Panc1 (cell line): ENCODE data around the gene MRPL38. TPM values are rescaled to one million over a fixed set of nuclear protein-coding genes. Genes with fewer than 3 reads are reported as not detected.

ENCODE experiments used
- ATAC-seq: fragments of 200-7000 bp; cut with Tn5 transposase; 2 replicates; pipeline ENCODE4 v1.9.1; 2020; ENCODE audit warnings: mild to moderate bottlenecking, moderate library complexity
- BruUV-seq: library from RNA; stranded (reverse); fragments of 400-500 nt; replicated peaks from 2 replicates; lab custom pipeline; 2021; lab: Mats Ljungman, UMichigan
- CTCF ChIA-PET: fragments of 300-600 bp; sonication (Branson Sonifier 250); formaldehyde crosslinking; loops from one replicate; lab custom pipeline; 2022; ENCODE audit warnings: antibody characterized with exemption; lab: Charles Lee
- POLR2A ChIA-PET: fragments of 300-600 bp; sonication (Branson Sonifier 250); formaldehyde crosslinking; loops from one replicate; lab custom pipeline; 2022; ENCODE audit warnings: antibody characterized with exemption; lab: Charles Lee
- DNase-seq: peaks from one replicate; pipeline ENCODE4 v3.0.0-alpha.2; 2010; ENCODE audit warnings: low read depth, low spot score
- H3K27ac ChIP-seq: 2 replicates; pipeline ENCODE4 v1.5.1; 2011; ENCODE audit warnings: mild to moderate bottlenecking, low read length, inconsistent platforms
- H3K27me3 ChIP-seq: fragments of 200-500 bp; sonication (Bioruptor generic); 2 replicates; pipeline ENCODE4 v1.6.0; 2014; ENCODE audit warnings: low read length, inconsistent platforms; ENCODE audit not compliant: control insufficient read depth, insufficient read depth
- H3K36me3 ChIP-seq: fragments of 200-500 bp; sonication (Bioruptor generic); 2 replicates; pipeline ENCODE4 v1.5.1; 2014; ENCODE audit warnings: inconsistent platforms, mild to moderate bottlenecking, low read length, moderate library complexity; ENCODE audit not compliant: control insufficient read depth, insufficient read depth
- H3K4me1 ChIP-seq: 2 replicates; pipeline ENCODE4 v1.5.1; 2011; ENCODE audit warnings: inconsistent platforms, mild to moderate bottlenecking, low read length, moderate library complexity; ENCODE audit not compliant: control insufficient read depth, insufficient read depth
- H3K4me3 ChIP-seq, 2 experiments: 2 replicates each; pipeline ENCODE4 v1.5.1; 2011 to 2012; ENCODE audit warnings: low read depth in 2 of 2, low read length in 2 of 2, mild to moderate bottlenecking in 2 of 2, inconsistent platforms in 1 of 2, moderate library complexity in 1 of 2
- H3K9me3 ChIP-seq: fragments of 200-500 bp; sonication (Bioruptor generic); 2 replicates; pipeline ENCODE4 v1.5.1; 2014; ENCODE audit warnings: low read depth, mild to moderate bottlenecking, inconsistent platforms, low read length, moderate library complexity; ENCODE audit not compliant: control insufficient read depth, insufficient read depth
- CTCF ChIP-seq: fragments of 450-650 bp; IDR thresholded peaks from 2 replicates; pipeline ENCODE4 v1.5.1; 2017; ENCODE audit warnings: mild to moderate bottlenecking
- POLR2AphosphoS5 ChIP-seq: IDR thresholded peaks from 2 replicates; pipeline ENCODE4 v1.6.1; 2012; ENCODE audit warnings: mild to moderate bottlenecking, low read depth, low read length, moderate library complexity
- REST ChIP-seq, 2 experiments: IDR thresholded peaks; 2 replicates each; pipeline ENCODE4 v1.6.1; 2011 to 2012; ENCODE audit warnings: low read depth in 2 of 2, control low read depth in 1 of 2, low read length in 1 of 2, mild to moderate bottlenecking in 1 of 2, moderate library complexity in 1 of 2; ENCODE audit not compliant: insufficient read depth in 1 of 2
- SIN3A ChIP-seq: IDR thresholded peaks from 2 replicates; pipeline ENCODE4 v1.6.1; 2012; ENCODE audit warnings: low read depth, mild to moderate bottlenecking, low read length, moderate library complexity, borderline replicate concordance; ENCODE audit not compliant: insufficient read depth
- TCF7L2 ChIP-seq: IDR thresholded peaks from 2 replicates; pipeline ENCODE4 v1.6.1; 2011; ENCODE audit warnings: mild to moderate bottlenecking, low read depth, low read length, inconsistent platforms
- in situ Hi-C: cut with HindIII; loops from 2 replicates; pipeline ENCODE4 v1.10.0; 2016; ENCODE audit warnings: low sequenced_read_pairs, low pct_unique_long_range_greater_than_20kb
- intact Hi-C: fragments of 100-400 bp; cut with micrococcal nuclease; formaldehyde crosslinking; loops from one replicate; pipeline ENCODE4 v1.10.0; 2022; ENCODE audit not compliant: unreplicated experiment
- total RNA-seq: library from RNA; stranded (reverse); gene quantifications from one replicate; pipeline ENCODE4 v1.2.1, GENCODE V29; 2021; ENCODE audit not compliant: unreplicated experiment

Gene MRPL38
- total RNA-seq, 1 experiment from 2014 or later: 165 TPM

GRCh38 chr17:75941442-75941819, 36.7 kb upstream of the MRPL38 start:
- CTCF ChIA-PET: interaction anchor here (1.0 kb wide), 1 partner anchor 36 kb away, joined by 6 read pairs; the partner anchor contains the start of gene MRPL38
- H3K27me3 ChIP-seq: no peaks in the 10 kb centered on the region
- no TSS peak for BruUV-seq
- peak overlapping the region; percentile 71 to 77 for H3K4me3 ChIP-seq
- ATAC-seq (peak; percentile 24; the same call in 1 of the 2 replicates), DNase-seq (no peak)
- H3K9me3 ChIP-seq: no peaks in the 10 kb centered on the region
- in situ Hi-C loops (loop anchor here (25.0 kb wide), 1 partner anchor 121 kb away; the partner anchor contains the start of genes GALR2 and SRP68), intact Hi-C loops (no loop called here)
- peaks cover 5% of the 10 kb centered on the region; the same call in 1 of the 2 replicates for H3K36me3 ChIP-seq
- POLR2A ChIA-PET: interaction anchor here (0.5 to 0.9 kb wide), 2 partner anchors 63 to 169 kb away, joined by 3 read pairs; partner anchors contain the start of gene TRIM47
- peak overlapping the region; percentile 80 for H3K27ac ChIP-seq
- peaks cover 10% of the 10 kb centered on the region; the same call in 1 of the 2 replicates for H3K4me1 ChIP-seq
- TF ChIP-seq TCF7L2 (no peak), CTCF (no peak), POLR2AphosphoS5 (no peak), SIN3A (no peak), REST (IDR thresholded peaks at IDR 0.05; ENCODE audit: insufficient read depth in 1 of 2, low read depth in 2 of 2, low read length in 1 of 2) (no peak)

- peak; percentile 53 for DNase-seq
- Histone ChIP-seq H3K4me3 (peak within 1 kb of the TSS; percentile 71 to 77), H3K4me1 (peaks cover 10% of the 10 kb centered on the region; the same call in 1 of the 2 replicates), H3K27ac (peak within 1 kb of the TSS; percentile 89), H3K36me3 (peaks cover 3% of the 10 kb centered on the region; the same call in 1 of the 2 replicates), H3K9me3 (no peaks in the 10 kb centered on the region), H3K27me3 (no peaks in the 10 kb centered on the region)
- no TSS peak for BruUV-seq
- TF ChIP-seq REST (IDR thresholded peaks at IDR 0.05; ENCODE audit: insufficient read depth in 1 of 2, low read depth in 2 of 2, low read length in 1 of 2): peak in 1 of 2 experiments; percentile 23; a peak in 1 of 4 replicates
- TF ChIP-seq CTCF: no peak
- TF ChIP-seq POLR2AphosphoS5: peak; percentile 98
- peak; percentile 82 for TF ChIP-seq TCF7L2
- peak; percentile 98 for TF ChIP-seq SIN3A
- intact Hi-C loops (no loop called here), in situ Hi-C loops (loop anchor here (25.0 kb wide), 1 partner anchor 121 kb away; the partner anchor contains the start of genes GALR2 and SRP68)
- peak; percentile 100 for ATAC-seq
- ChIA-PET POLR2A (interaction anchor here (0.5 to 1.2 kb wide), 3 partner anchors 11 to 169 kb away, joined by 3 to 15 read pairs (median 3); partner anchors contain the start of gene TRIM47), CTCF (interaction anchor here (1.0 kb wide), 1 partner anchor 36 kb away, joined by 6 read pairs; the partner anchor contains the start of gene MRPL38)
These were observed 36.2 kb upstream of the MRPL38 start, which contains the start of gene FBF1 for GRCh38 chr17:75940727-75941441. Gene FBF1 (minus strand): TSS chr17:75941042. CDS start chr17:75938149, 2,893 bp downstream.
